ENCODE results near the gene CBLB.

Gene CBLB

GRCh38 chr3:105845488-105845887 is 23.3 kb downstream of the CBLB start:
- no peak for DNase-seq

GRCh38 chr3:105844704-105845103 is 24.1 kb downstream of the CBLB start:
- DNase-seq = no peak

- peak in 1 of 14 donors; percentile 64 for DNase-seq
Measured at GRCh38 chr3:105843994-105844393, 24.8 kb downstream of the CBLB start.

GRCh38 chr3:105842943-105843342 is 25.9 kb downstream of the CBLB start:
- peak in 1 of 14 donors; percentile 65 for DNase-seq

- no peak for DNase-seq
Measured at GRCh38 chr3:105842449-105842848, 26.4 kb downstream of the CBLB start.

- no peak for DNase-seq
Measured at GRCh38 chr3:105837947-105838346, 30.9 kb downstream of the CBLB start.

GRCh38 chr3:105837143-105837740 is 31.6 kb downstream of the CBLB start:
- DNase-seq = peak in 1 of 14 donors; percentile 76

- DNase-seq = peak in 1 of 14 donors; percentile 68
Measured at GRCh38 chr3:105836533-105836932, 32.3 kb downstream of the CBLB start.

GRCh38 chr3:105835606-105836005 is 33.2 kb downstream of the CBLB start:
- peak in 1 of 14 donors; percentile 93 for DNase-seq

GRCh38 chr3:105834768-105835167 is 34.0 kb downstream of the CBLB start:
- DNase-seq = no peak

GRCh38 chr3:105832644-105833043 is 36.2 kb downstream of the CBLB start:
- no peak for DNase-seq

GRCh38 chr3:105830836-105831235 is 38.0 kb downstream of the CBLB start:
- DNase-seq = no peak

- no peak for DNase-seq
Measured at GRCh38 chr3:105829871-105830622, 38.8 kb downstream of the CBLB start.

- no peak for DNase-seq
Measured at GRCh38 chr3:105829229-105829628, 39.6 kb downstream of the CBLB start.

- no peak for DNase-seq
Measured at GRCh38 chr3:105828703-105829102, 40.1 kb downstream of the CBLB start.

GRCh38 chr3:105827959-105828358 is 40.9 kb downstream of the CBLB start:
- no peak for DNase-seq

- DNase-seq = no peak
Measured at GRCh38 chr3:105826778-105827634, 41.8 kb downstream of the CBLB start.

- no peak for DNase-seq
Measured at GRCh38 chr3:105824129-105824528, 44.7 kb downstream of the CBLB start.

- no peak for DNase-seq
Measured at GRCh38 chr3:105823149-105823867, 45.5 kb downstream of the CBLB start.

GRCh38 chr3:105822171-105823123 is 46.4 kb downstream of the CBLB start:
- no peak for DNase-seq

GRCh38 chr3:105821433-105821832 is 47.4 kb downstream of the CBLB start:
- DNase-seq = no peak

Measured in C1 segment of cervical spinal cord (tissue), 14 donors.